ENCODE data around the gene MORN1.

The MORN1 gene

GRCh38 chr1:2277741-2278488, 113.4 kb downstream of the MORN1 start:
- DNase-seq (ENCODE audit: insufficient read length, low spot score) = no peak
- no peak for FAIRE-seq
- no peak for TF ChIP-seq CTCF (IDR thresholded peaks at IDR 0.05; ENCODE audit: insufficient read depth, missing control alignments)

GRCh38 chr1:2276803-2277580, 114.4 kb downstream of the MORN1 start:
- no peak for DNase-seq (ENCODE audit: insufficient read length, low spot score)
- no peak for FAIRE-seq
- no peak for TF ChIP-seq CTCF (IDR thresholded peaks at IDR 0.05; ENCODE audit: insufficient read depth, missing control alignments)

GRCh38 chr1:2275796-2276536, 115.4 kb downstream of the MORN1 start:
- FAIRE-seq = no peak
- DNase-seq (ENCODE audit: insufficient read length, low spot score) = no peak
- no peak for TF ChIP-seq CTCF (IDR thresholded peaks at IDR 0.05; ENCODE audit: insufficient read depth, missing control alignments)

GRCh38 chr1:2274929-2275475, 116.4 kb downstream of the MORN1 start:
- DNase-seq (ENCODE audit: insufficient read length, low spot score) (no peak), FAIRE-seq (no peak)
- no peak for TF ChIP-seq CTCF (IDR thresholded peaks at IDR 0.05; ENCODE audit: insufficient read depth, missing control alignments)

GRCh38 chr1:2274231-2274928, 117.0 kb downstream of the MORN1 start:
- DNase-seq (ENCODE audit: insufficient read length, low spot score) (no peak), FAIRE-seq (no peak)
- TF ChIP-seq CTCF (IDR thresholded peaks at IDR 0.05; ENCODE audit: insufficient read depth, missing control alignments) = no peak

GRCh38 chr1:2273401-2274090, 117.8 kb downstream of the MORN1 start:
- FAIRE-seq (no peak), DNase-seq (ENCODE audit: insufficient read length, low spot score) (no peak)
- TF ChIP-seq CTCF (IDR thresholded peaks at IDR 0.05; ENCODE audit: insufficient read depth, missing control alignments) = no peak

Measured in D721Med (cell line).